NCI-H2171 treated with DMSO at 0.1 percent for 48 hours (cell line): ENCODE data around the gene PLXDC1.

Experiments
- DNase-seq: peaks from one replicate; lab custom pipeline; 2025; lab: John Stamatoyannopoulos, UW

PLXDC1 gene

DNA sequence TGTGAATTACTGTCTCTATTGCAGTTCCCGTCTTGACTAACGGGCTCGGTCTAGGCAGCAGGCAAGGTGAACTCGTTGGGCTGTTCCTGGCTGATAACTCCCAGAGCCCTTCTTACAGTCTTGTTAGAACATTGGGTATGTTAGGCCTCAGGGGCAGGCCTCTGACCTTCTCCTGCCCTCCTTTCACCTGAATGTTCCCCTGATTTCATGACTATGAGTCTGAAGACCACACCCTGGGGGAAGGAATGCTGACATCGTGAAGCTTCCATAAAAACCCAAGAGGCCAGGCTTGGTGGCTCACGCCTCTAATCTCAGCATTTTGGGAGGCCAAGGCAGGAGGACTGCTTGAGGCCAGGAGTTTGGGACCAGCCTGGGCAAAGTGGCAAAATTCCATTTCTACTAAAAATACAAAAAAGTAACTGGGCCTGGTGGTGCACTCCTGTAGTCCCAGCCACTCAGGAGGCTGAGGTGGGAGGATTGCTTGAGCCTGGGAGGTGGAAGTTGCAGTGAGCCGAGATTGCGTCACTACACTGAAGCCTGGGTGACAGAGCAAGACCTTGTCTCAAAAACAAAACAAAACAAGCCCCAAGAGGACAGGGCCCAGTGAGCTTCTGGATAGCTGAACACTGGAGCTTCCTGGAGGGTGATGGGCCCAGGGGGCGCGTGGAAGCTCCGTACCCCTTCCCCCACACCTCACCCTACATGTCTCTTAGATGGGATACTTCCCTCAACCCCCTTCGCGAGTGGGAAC is 136.5 kb downstream of the PLXDC1 start:
- no peak for DNase-seq

GRCh38 chr17:39014044-39014794 is 137.2 kb downstream of the PLXDC1 start:
- DNase-seq, result no peak
